Measurements from ENCODE around the gene TEDC1.
"Not testable (repeated sequence)": the region's sequence is repeated elsewhere in the genome, so short reads cannot be mapped to it uniquely, and the experiment has no call there.

The TEDC1 gene

DNA sequence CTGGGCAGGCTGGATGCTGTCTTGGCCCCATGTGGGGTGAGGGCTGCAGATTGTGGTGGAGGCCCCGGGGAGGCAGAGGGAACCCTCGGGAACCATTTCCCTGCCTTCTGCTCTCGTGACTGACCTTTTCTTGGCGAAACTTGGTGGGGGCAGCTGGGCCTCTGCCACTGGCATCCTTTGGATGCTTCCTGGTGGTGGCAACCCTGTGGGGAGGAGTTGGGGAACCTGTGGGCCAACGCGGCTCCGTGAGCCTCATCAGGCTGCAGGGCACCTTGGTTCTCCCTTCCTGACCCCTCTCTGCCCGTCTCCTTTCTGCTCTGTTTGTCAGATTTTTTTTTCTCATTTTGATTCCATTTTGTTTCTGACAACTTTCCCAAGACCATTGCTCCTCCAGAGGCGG is 49.8 kb downstream of the TEDC1 start:
- DNase-seq (ENCODE audit: low spot score), result no peak

DNA sequence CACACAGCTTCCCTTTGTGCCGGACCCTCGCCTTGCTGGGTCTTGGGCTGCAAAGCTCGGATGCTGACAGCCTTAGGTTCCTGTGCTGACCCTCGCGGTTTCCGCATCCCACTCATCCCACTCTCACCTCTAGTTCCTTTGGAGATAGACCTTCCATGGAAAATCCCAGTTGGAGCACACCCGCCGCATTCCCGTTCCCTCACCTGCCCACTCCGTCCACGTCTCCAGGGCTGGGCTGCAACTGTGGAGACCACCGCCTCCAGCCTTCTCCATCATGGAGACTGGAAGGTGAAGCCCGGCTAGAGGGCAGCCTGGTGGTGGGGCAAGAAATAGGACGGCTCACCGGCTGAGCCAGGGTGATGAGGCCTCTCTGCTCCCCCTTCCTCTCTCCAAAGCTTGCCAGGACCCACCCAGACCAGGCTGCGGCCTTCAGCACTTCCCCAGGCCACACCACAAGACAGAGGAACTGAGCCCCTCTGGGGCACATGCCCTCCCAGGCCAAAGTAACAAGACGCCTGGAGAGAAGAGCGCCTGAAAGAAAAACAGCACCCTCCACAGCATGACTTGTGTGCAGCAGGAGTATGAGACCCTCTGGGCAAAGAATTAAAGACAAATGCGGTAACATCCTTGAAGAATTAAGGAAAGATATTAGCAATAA is 50.3 kb downstream of the TEDC1 start:
- DNase-seq (ENCODE audit: low spot score), result no peak

DNA sequence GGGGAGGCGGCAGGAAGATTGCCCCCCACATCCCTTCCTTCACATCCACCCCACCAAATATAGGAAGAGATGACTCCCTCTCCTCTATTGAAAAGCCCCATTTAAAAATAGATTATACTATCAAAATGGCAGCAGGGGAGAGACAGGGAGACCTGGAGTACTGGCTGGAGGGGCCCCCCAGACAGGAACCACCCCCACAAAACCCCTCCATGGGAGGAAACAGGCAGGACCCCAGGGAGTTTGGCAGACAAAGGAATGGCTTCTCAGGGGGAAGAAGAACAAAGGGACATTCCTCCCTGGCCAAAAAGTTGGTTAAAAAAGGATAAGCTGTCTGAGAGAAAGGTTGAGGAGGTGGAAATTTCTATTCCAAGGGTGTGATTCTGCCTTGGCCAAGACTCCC is 54.6 kb downstream of the TEDC1 start:
- DNase-seq (ENCODE audit: low spot score), result not testable (repeated sequence)

DNA sequence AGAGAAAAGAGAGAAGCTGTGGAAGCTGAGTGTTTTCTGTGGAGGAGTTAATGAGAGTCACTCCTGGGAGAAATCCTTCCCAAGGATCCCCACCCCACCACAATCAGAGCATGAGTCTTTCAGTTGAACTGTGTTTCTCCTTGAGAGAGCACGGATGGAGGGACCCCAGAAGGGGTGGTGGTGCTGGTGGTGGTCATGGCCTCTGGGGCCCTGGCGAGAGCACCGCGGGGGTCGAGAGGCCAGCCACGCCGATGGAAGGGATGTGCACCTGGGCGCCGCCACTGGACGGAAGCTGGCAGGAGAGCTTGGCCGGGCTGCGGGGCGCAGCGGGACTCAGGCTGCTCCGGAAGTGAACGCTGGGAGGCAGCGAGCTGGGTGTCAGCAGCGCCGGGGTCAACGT is 55.4 kb downstream of the TEDC1 start:
- not testable (repeated sequence) for DNase-seq (ENCODE audit: low spot score)

DNA sequence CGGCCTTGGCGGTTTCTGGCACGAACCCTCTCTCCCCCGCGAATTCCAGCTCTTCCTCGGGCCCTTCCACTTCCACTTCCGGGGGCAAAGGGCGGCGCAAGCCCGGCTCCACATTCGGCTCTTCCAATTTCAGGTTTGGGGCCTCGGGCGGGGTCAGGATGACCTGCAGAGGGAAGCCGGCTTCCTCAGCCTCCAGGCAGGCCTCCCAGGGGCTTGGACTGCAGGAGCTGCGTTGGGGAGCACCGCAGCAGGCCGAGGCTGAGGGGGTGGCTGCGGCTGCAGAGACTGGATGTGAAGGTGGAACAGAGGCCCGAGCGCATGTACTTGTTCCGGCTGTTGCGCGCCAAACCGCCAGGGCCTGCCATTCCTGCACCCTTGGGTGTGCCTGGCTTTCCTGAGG is 56.0 kb downstream of the TEDC1 start:
- DNase-seq (ENCODE audit: low spot score), result not testable (repeated sequence)

DNA sequence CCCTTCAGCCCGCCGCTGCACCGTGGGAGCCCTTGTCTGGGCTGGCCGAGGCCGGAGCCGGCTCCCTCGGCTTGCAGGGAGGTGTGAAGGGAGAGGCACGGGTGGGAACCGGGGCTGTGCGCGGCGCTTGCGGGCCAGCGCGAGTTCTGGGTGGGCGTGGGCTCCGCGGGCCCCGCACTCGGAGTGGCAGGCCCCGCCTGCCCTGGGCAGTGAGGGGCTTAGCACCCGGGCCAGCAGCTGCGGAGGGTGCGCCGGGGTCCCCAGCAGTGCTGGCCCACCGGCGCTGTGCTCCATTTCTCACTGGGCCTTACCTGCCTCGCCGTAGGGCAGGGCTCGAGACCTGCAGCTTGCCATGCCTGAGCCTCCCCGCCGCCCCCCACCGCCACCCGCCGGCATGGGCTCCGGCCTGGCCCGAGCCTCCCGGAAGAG is 56.7 kb downstream of the TEDC1 start:
- no peak for DNase-seq (ENCODE audit: low spot score)

Data from AG20443 (cell line).